NCI-H69 (cell line): ENCODE results near the gene MAPRE2.
A peak's percentile ranks its signal among the peaks of the same experiment; 100 is the strongest.

Experiments
- DNase-seq: peaks from one replicate; lab custom pipeline; 2025; lab: John Stamatoyannopoulos, UW

The MAPRE2 gene

GRCh38 chr18:35038029-35038428, 3.2 kb upstream of the MAPRE2 start:
- no peak for DNase-seq

- peak; percentile 51 for DNase-seq
Measured at GRCh38 chr18:35038881-35039491, 2.2 kb upstream of the MAPRE2 start.

GRCh38 chr18:35040638-35040987, 600 bp upstream of the MAPRE2 start:
- no peak for DNase-seq

- DNase-seq = peak; percentile 79
Measured at GRCh38 chr18:35041815-35042387, 688 bp downstream of the MAPRE2 start.

- DNase-seq = peak; percentile 64
Measured at GRCh38 chr18:35042389-35043071, 1.3 kb downstream of the MAPRE2 start.

- DNase-seq = no peak
Measured at GRCh38 chr18:35043207-35043606, 2.0 kb downstream of the MAPRE2 start.

- DNase-seq = peak; percentile 91
Measured at GRCh38 chr18:35045121-35045520, 3.9 kb downstream of the MAPRE2 start.

GRCh38 chr18:35045806-35046205, 4.6 kb downstream of the MAPRE2 start:
- no peak for DNase-seq

GRCh38 chr18:35047697-35048292, 6.6 kb downstream of the MAPRE2 start:
- DNase-seq = no peak

- peak; percentile 85 for DNase-seq
Measured at GRCh38 chr18:35049111-35050027, 8.2 kb downstream of the MAPRE2 start.

GRCh38 chr18:35050028-35050546, 8.9 kb downstream of the MAPRE2 start:
- DNase-seq = peak; percentile 66

GRCh38 chr18:35050705-35051195, 9.5 kb downstream of the MAPRE2 start:
- DNase-seq = peak; percentile 77

GRCh38 chr18:35051641-35052377, 10.6 kb downstream of the MAPRE2 start:
- no peak for DNase-seq

GRCh38 chr18:35054401-35054800, 13.2 kb downstream of the MAPRE2 start:
- DNase-seq = no peak

- DNase-seq = no peak
Measured at GRCh38 chr18:35055105-35055504, 13.9 kb downstream of the MAPRE2 start.

GRCh38 chr18:35055726-35056125, 14.5 kb downstream of the MAPRE2 start:
- DNase-seq = no peak

- peak; percentile 86 for DNase-seq
Measured at GRCh38 chr18:35059280-35059927, 18.2 kb downstream of the MAPRE2 start.

- peak; percentile 77 for DNase-seq
Measured at GRCh38 chr18:35060122-35060815, 19.1 kb downstream of the MAPRE2 start.

GRCh38 chr18:35061336-35061735, 20.1 kb downstream of the MAPRE2 start:
- DNase-seq = no peak

GRCh38 chr18:35061804-35062203, 20.6 kb downstream of the MAPRE2 start:
- no peak for DNase-seq
